Endometrial microvascular endothelial cells (primary cell): ENCODE measurements around the gene RNF169. TPM values are rescaled to one million over a fixed set of nuclear protein-coding genes. Genes with fewer than 3 reads are reported as not detected.

ENCODE experiments used
- in situ Hi-C: cut with HindIII; loops from 2 replicates; pipeline ENCODE4 v1.10.0; 2017; ENCODE audit warnings: low sequenced_read_pairs, low pct_unique_long_range_greater_than_20kb; ENCODE audit errors: inconsistent ontology term
- total RNA-seq: library from RNA; depleted of rRNA; stranded (reverse); fragments of >200 nt; gene quantifications from one replicate; pipeline ENCODE4 v1.2.3, GENCODE V29; 2015; ENCODE audit errors: inconsistent ontology term

RNF169 gene, protein sequence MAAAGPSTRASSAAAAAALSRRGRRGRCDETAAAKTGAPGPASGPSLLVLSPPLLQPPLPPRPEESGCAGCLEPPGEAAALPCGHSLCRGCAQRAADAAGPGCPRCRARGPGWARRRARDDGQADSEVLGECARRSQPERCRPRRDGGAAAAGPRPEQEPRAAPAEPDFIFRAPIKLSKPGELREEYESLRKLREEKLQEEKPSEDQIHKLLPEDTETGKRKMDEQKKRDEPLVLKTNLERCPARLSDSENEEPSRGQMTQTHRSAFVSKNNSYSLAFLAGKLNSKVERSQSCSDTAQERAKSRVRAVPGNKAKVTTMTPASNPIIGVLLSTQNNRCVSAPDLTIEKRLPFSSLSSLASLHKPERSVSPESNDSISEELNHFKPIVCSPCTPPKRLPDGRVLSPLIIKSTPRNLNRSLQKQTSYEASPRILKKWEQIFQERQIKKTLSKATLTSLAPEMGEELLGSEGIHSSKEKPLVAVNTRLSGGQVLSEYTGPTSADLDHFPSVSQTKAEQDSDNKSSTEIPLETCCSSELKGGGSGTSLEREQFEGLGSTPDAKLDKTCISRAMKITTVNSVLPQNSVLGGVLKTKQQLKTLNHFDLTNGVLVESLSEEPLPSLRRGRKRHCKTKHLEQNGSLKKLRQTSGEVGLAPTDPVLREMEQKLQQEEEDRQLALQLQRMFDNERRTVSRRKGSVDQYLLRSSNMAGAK
- total RNA-seq = 23.4 TPM

DNA sequence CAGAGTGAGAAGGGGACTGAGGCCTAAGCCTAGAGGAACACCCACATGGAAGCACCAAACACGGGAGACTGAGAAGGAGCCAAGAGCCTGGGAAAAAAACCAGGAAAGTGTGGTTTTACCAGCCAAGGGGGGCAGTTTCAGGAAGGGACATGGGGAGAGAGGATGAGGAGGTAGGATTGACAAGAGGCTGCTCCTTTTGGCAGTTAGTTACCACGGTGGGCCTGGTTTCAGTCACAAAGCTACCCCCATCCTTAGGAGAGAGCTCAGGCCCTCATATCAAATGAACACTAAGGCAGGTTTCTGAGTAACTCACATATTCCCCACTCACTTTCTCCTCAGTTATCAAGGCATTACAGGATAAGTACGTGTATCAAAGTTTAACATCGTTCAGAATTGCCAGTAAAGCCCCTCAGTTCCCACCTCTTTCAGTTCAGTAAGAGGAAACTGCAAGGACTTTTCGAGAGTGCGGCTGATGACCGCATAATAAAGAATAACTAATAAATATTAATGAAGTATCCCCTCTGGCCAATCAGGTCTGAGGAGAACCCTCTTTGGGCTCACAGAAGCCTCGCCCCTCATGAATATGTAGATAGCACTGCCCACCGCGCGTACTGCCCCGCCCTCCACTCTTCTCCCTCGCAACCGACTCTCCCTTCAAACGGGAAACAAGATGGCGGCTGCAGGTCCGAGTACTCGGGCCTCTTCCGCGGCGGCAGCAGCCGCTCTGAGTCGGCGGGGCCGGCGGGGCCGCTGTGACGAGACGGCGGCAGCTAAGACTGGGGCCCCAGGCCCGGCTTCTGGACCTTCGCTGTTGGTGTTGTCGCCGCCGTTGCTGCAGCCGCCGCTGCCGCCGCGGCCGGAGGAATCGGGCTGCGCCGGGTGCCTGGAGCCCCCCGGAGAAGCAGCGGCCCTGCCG, at the start of gene RNF169:
Gene RNF169, plus strand, starts transcription at position 639 of the 916 bp plus-strand sequence. Its CDS starts 32 bp downstream, at position 671.
- in situ Hi-C loops = no loop called here

DNA sequence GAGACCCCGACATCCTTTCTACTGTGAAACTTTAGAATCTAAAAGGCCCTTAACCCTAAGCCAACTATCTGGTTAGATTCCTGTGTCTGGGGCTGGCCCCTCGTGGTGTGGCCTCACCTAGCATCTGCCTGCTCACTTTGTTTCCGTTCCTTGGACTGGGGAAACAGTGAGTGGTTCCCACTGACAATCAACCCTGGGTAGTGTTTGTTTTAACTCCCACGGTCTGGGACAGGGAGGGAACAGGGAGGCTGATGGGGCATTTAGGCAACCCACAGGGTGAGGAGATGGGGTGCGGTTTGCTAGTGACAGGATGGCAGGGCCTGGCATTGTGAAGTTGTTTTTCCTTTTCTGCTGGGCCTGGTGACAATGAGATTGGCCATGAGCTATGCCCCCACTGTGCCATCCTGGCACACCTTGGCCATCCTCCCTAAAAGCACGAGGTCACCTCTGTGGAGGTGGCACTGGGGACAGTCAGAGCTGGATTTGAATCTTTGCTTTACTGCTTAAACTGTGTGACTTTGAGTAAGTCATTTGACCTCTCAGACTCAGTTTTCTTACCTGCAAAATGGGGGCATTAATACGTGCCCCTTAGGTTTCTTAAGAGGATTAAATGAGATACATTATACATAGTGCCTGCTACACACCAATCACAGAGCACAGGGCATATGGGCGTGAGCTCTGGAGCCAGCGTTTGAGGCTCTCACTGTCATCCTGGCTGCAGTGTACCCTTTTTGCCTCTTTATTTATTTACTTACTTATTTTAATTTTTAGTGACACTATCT, 48.8 kb upstream of the RNF169 start:
- in situ Hi-C loops = no loop called here

DNA sequence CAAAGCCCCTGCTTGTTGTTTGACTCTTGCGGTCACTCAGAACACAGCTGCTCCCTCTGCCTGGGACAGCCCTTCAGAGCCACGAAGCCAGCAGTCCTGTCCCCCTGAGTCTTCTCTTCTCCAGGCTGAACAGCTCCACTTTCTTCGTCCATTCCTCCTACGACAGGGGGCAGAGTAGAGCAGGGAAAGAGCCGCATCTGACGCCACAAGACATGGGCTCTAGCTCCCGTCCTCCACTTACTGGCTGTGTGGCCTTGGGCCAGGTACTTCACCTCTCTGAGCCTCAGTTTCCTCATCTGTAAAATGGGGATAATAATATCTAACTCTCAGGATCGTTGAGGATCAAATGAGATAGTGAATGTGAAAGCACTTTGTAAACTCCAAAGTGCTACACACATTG, 47.3 kb upstream of the RNF169 start:
- in situ Hi-C loops = no loop called here

DNA sequence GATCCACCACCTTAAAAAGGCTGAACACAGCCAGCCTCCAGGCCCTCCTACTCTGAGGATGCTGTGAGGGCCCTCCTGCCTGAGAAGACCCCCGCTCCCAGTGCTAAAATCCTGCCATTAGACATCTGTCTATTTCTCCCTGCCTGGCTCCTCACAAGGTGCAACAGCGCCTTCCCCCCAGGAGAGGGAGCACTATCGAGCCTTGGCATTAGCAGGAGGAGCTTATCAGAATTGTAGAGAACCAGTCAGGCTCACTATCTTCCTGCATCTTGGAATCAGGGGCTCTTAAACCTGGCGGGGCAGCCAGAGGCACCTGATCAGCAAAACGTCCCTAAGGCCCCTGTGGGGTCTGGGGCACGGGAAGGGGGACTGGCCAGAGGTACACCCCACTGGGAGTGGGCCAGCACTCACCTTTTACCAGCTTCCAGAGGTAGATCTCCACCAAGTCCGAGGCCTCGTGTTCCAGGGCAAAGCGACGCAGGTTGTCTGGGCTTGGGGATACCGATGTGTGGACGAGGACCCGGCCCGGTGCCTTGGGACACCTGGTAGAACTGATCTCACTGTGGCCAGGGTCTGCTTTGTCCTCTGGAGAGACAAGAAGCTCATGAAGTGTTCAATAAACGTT, 46.2 kb upstream of the RNF169 start:
- in situ Hi-C loops = no loop called here

DNA sequence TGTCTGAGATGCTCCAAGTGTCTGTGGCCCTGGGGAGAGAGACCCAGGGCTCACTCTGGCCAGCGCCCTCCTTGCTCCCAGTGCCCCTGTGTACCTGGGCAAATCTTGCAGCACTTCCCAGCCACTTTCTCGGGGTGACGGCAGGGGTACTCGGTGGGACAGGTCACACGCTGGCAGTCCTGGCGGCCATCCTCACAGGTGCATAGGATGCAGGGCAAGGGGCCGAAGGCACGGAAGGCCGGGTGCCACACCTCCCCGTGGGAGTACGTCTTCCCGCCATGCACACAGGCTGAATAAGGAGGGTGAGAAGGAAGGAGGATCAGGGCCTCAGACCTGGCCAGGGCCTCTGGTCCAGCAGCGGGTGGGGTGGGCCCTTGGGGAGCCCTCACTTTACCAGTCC, 45.4 kb upstream of the RNF169 start:
- in situ Hi-C loops = no loop called here

DNA sequence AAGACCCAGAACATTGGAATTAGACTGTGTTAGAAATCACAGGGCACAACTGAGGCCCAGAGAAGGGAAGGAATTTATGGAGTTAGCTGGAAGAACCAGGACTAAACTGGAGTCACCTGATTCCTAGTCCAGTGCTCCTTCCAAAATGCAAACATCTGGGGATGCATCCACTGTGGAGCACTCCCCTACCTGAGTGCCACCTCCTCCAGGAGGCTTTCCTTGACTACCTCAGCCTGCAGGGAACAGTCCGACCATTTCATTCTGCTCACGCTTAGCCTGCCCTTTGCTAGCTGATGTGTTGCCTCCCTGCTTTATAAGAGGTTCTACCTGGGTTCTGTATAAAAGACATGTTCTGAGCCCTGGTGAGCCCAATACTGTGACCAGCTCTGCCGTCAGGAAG, 41.5 kb upstream of the RNF169 start:
- in situ Hi-C loops = no loop called here

DNA sequence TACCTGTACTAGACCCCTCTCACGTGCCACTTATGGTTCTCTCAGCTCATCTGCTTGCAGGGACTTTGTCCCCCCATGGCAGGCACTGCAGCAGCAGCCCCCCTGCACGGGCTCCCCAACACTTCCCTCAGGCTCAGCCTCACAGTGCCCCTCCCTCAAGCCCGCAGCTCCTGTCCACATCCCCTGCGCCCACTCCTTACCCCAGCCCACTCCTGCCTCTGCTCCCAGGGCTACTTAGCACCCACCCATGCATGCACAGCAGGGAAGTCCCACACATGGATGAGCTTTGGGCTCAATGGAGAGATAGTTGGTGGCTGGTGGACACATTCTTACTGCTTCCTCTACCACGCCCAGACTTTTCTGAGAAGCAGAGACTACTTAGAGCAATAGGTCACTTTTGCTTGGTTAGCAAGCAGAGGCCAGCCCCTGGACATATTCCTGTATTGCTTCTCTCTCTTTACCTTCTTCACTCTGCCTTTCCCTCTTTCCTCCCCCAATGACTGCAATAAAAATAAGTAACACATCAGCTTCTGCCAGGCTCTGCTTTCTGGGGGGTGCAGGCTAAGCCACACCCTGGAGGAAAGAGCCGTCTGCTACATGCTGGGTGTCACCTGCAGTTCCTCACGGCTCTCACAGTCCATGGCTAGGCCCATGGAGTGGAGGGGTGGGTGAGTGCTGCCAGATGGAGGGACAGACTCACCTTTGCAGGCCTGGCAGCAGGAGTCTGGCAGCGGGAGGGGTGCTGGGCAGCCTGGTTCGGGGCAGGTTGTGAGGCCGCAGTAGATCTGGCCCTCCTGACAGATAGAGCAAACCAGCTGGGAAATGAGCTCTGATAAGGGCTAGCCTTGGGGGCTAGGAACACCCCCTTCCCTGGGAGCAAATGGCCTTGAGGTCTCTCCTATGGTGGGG, 40.8 kb upstream of the RNF169 start:
- in situ Hi-C loops = no loop called here

DNA sequence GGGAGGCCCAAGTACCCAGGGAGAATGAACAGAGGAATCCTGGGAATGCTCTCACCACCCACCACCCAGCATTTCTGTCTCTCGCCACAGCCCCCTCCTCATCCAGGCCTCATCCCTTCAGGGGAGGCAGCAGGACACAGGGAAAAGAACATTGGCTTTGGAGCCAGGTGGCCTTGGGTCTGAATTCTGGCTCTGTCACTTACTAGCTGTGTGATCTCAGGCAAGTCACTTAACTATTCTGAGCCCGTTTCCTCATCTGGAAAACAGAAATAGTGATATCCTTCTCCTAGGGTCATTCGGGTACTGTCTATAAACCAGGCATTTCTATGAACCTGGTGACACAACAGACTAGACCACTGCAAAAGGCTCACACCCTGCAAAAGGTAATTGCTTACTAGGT, 39.5 kb upstream of the RNF169 start:
- in situ Hi-C loops = no loop called here

DNA sequence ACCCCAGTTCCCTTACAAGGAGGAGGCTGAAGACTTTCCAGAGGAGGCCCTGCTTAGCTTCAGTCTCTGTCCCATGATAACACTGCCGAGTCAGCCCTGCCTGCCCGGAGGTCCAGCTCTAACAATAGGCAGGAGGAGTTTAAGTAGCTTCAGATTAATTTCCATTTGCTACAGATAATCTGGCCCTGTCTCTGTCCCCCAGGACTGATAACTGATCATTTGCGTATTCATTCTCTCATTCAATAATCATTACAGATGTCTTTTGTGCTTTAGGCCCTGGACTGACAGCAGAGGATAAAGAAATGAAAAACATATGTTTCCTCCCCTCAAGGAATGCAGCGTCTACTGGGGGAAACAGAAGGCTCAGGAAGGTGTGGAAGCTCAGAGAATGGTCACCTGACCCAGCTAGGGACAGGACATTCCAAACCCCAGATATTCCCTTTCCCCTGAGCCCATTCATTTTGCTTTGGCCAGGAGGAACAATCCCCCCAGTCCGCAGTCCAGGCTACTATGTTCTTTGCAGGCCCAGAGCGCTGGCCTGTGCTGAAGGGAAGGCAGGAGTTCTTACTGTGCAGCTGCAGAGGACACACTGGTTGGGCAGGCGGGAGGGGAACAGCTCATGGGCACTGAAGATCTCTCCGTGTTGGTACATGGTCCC, 38.2 kb upstream of the RNF169 start:
- in situ Hi-C loops = no loop called here

DNA sequence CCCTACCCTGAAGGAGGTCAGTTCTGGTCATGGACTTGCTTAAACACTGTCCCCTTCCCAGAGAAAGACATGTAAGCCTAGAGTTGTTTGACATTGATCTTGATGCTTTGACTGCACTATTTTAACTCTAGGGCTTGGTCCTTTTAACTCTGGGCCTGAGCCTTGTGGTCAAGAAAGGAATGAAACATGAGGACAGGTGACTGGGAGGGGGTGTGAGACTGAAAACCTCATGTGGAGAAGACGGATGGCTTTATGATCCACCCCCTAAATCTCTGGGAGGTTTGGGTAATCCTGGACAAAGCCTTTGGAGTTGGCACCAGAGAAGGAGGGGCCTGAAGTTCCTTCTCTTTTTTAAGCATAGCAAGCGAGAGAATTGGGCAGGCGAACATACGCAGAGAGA, 35.0 kb upstream of the RNF169 start:
- in situ Hi-C loops = no loop called here

DNA sequence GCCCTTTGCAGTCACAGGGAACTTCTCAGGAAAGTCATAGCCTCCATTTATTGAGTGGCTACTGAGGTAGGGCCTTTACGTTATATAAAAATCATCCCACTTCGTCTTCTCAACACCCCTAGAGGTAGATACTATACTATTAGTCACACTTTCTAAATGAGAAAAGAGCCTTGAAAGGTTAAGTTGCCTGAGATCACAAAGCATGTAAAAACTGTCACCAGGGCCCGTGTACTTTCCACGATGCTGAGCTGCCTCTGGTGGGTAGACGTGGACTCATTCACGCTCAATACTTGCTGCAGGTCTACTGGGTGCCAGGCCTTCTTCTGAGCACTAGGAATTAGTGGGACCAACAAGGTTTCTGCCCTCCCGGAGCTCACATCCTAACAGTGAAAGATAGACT, 33.7 kb upstream of the RNF169 start:
- in situ Hi-C loops = no loop called here

DNA sequence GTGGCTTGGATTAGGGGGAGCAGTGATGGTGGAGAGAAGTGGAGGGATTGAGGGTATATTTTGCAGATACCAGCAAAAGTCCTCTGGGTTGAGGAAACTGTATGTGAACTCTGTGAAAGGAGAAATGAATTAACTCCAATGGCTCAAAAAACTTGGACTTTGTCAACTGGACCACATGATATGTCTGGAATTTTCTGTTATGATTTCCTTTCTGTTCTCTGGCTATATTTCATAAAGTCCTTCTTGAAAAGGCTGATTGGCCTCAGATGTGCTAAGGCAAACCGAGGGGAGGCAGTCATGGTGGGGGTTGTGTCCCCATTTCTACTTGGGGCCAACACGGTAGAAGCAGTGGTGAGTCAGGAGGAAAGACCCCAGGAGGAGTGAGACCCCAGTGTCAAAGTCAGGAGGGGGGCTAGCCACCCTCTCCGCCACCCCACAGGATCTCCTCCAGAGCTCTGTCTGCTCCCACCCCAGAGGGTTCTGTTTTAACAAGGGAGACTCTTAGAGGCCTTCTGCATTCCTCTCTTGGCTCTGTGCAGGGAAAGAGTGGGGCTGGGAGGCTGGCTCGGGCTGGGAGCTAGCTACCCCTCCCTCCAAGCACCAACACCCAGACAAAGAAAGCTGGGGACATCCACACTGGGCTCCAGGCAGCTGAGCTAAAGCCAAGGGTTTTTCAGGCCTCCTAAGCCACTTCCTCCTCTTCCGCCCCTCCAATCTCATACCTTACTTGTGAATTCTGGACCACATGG, 31.3 kb upstream of the RNF169 start:
- in situ Hi-C loops = no loop called here

DNA sequence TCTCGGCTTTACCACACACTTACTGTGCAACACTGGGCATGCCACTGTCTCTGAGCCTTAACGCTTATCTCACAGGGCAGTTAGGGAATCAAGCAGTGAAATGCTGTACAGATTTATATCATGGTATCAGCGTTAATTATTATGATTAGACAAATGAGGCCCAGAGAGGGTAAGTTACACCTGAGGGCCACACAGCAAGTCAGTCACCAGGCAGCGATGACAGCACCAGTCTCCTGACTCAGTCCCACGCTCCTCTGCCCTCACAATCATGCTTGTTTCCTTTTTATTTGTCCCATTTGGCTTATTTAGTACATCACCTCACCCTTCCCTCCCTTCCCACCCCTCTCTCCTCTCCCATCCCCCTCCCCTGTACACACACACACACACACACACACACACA, 29.6 kb upstream of the RNF169 start:
- in situ Hi-C loops = no loop called here

DNA sequence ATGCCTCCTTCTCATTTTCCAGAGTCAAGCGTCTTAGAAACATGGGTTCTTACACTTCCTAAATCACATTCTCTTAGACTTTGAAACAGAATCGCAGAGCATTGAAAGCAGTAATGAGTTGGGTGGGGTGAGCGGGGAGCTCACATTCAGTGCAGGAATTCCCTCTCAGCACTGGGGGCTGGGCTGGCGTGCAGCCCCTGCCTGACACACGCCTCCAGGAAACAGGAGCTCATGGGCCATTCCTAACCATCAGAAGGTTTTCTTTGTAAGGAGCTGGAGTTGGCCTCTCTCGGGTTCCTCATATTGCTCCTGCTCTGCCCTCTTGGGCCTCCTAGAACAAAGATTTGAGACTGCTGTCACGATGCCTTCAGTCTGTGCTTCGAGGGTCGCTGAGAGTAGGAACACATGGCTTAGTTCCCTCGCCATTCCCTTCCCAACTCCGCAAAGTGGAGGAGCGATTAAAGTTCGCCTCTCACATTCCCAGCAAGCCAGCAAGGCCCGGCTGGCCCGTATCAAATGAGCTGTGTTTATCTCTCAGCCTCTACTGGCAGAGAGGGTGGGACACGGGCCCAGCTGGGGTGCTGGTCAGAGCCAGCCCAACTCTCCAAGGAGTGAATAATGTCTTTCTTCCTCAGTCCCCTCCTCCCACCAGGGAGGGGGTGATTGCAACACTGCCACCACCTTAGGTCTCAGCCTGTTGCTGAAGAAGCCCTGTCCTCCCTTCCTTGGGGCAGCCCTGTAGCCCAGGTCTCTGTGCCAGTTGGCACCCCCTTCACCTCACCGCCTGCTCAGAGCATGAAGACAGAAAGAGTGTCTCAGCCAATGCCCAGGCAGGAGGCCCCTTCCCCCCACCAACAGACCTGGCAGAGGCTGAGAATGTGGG, 27.8 kb upstream of the RNF169 start:
- in situ Hi-C loops = no loop called here

DNA sequence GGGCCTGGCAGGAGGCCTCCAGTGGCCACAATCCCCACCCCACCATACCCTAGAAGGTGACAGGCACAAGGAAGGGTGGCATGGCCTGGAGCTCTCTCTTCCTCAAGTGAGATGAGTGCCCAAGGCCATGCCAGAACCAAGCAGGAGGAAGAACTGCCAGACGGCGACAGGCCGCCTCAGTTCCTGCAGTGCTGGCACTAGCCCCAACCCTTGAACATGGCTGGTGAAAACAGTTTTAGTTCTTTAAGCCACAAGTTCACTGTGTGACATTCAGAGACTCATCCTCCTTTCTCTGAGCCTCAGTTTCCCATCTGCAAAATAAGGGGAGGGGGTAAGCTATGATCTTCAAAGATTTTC, 27.2 kb upstream of the RNF169 start:
- in situ Hi-C loops = no loop called here
